ENCODE data around the gene NKD2.

The NKD2 gene

GRCh38 chr5:1045960-1046560, 37.5 kb downstream of the NKD2 start:
- H3K79me2 ChIP-seq (ENCODE audit: control insufficient read depth, insufficient read depth, low read length, poor library complexity) = no peaks in the 10 kb centered on the region
- no peak overlapping the region for H3K14ac ChIP-seq (ENCODE audit: low read length)
- H3K79me1 ChIP-seq (ENCODE audit: low read length) = no peaks in the 10 kb centered on the region
- no peak overlapping the region for H2BK120ac ChIP-seq (ENCODE audit: insufficient read depth, low read length, poor library complexity)
- peaks cover 47% of the 10 kb centered on the region for H3K9me3 ChIP-seq (ENCODE audit: insufficient read depth, low read depth, low read length)
- H4K8ac ChIP-seq (ENCODE audit: low read depth, low read length) = no peak overlapping the region
- H3K4me2 ChIP-seq (ENCODE audit: low read length) = no peak overlapping the region
- no peak overlapping the region for H2AFZ ChIP-seq (ENCODE audit: insufficient read depth, low read length, poor library complexity)
- no peak overlapping the region for H2BK5ac ChIP-seq (ENCODE audit: low read depth, low read length, poor library complexity)
- no peak overlapping the region for H3K4me3 ChIP-seq (ENCODE audit: low read depth, low read length)
- H3K23ac ChIP-seq (ENCODE audit: low read length) = no peak overlapping the region
- H3K18ac ChIP-seq (ENCODE audit: low read length) = no peak overlapping the region
- no peak overlapping the region for H4K91ac ChIP-seq (ENCODE audit: low read depth, low read length)
- no peaks in the 10 kb centered on the region for H3K27me3 ChIP-seq (ENCODE audit: insufficient read depth, low read length)
- peaks cover 0 to 1% of the 10 kb centered on the region in 2 experiments for H3K36me3 ChIP-seq (ENCODE audit: control insufficient read depth in 1 of 2, insufficient read depth in 2 of 2, low read length in 2 of 2)
- no peak overlapping the region for H3K27ac ChIP-seq (ENCODE audit: low read depth, low read length)
- no peak for DNase-seq
- no peaks in the 10 kb centered on the region for H3K4me1 ChIP-seq (ENCODE audit: control insufficient read depth in 1 of 2, insufficient read depth in 2 of 2, low read length in 2 of 2)
- H2AK5ac ChIP-seq (ENCODE audit: low read length) = no peak overlapping the region
- H2BK12ac ChIP-seq (ENCODE audit: low read length) = no peak overlapping the region
- no peak overlapping the region for H3K9ac ChIP-seq (ENCODE audit: low read length)
- no peak overlapping the region for H4K12ac ChIP-seq (ENCODE audit: low read depth, low read length)
- no peak overlapping the region for H3K4ac ChIP-seq (ENCODE audit: low read depth, low read length)
- 100% methylated on average over 9 of the region's 9 CpGs for WGBS (ENCODE audit: extremely low coverage, insufficient coverage, insufficient read length)

- Histone ChIP-seq H3K9ac (ENCODE audit: low read length) (no peak overlapping the region), H3K14ac (ENCODE audit: low read length) (no peak overlapping the region), H3K23ac (ENCODE audit: low read length) (peak overlapping the region; percentile 76), H3K4me2 (ENCODE audit: low read length) (no peak overlapping the region), H4K8ac (ENCODE audit: low read depth, low read length) (no peak overlapping the region), H2AFZ (ENCODE audit: insufficient read depth, low read length, poor library complexity) (no peak overlapping the region), H3K4ac (ENCODE audit: low read depth, low read length) (no peak overlapping the region), H3K18ac (ENCODE audit: low read length) (no peak overlapping the region), H3K79me2 (ENCODE audit: control insufficient read depth, insufficient read depth, low read length, poor library complexity) (no peaks in the 10 kb centered on the region), H2BK120ac (ENCODE audit: insufficient read depth, low read length, poor library complexity) (no peak overlapping the region), H3K9me3 (ENCODE audit: insufficient read depth, low read depth, low read length) (peaks cover 34% of the 10 kb centered on the region), H3K4me3 (ENCODE audit: low read depth, low read length) (peak overlapping the region; percentile 34), H2BK5ac (ENCODE audit: low read depth, low read length, poor library complexity) (no peak overlapping the region), H3K4me1 (ENCODE audit: control insufficient read depth in 1 of 2, insufficient read depth in 2 of 2, low read length in 2 of 2) (no peaks in the 10 kb centered on the region), H2BK12ac (ENCODE audit: low read length) (no peak overlapping the region), H2AK5ac (ENCODE audit: low read length) (no peak overlapping the region), H3K27me3 (ENCODE audit: insufficient read depth, low read length) (no peaks in the 10 kb centered on the region), H3K79me1 (ENCODE audit: low read length) (no peaks in the 10 kb centered on the region), H3K27ac (ENCODE audit: low read depth, low read length) (no peak overlapping the region), H4K91ac (ENCODE audit: low read depth, low read length) (no peak overlapping the region), H4K12ac (ENCODE audit: low read depth, low read length) (no peak overlapping the region), H3K36me3 (ENCODE audit: control insufficient read depth in 1 of 2, insufficient read depth in 2 of 2, low read length in 2 of 2) (peaks cover 7% of the 10 kb centered on the region in 2 experiments)
- DNase-seq = no peak
- 100% methylated on average over 11 of the region's 11 CpGs for WGBS (ENCODE audit: extremely low coverage, insufficient coverage, insufficient read length)
These were observed 38.8 kb downstream of the NKD2 start for GRCh38 chr5:1047332-1047965.

GRCh38 chr5:1048162-1048721, 39.6 kb downstream of the NKD2 start:
- Histone ChIP-seq H4K8ac (ENCODE audit: low read depth, low read length) (no peak overlapping the region), H3K18ac (ENCODE audit: low read length) (no peak overlapping the region), H3K27ac (ENCODE audit: low read depth, low read length) (no peak overlapping the region), H3K36me3 (ENCODE audit: control insufficient read depth in 1 of 2, insufficient read depth in 2 of 2, low read length in 2 of 2) (peaks cover 7 to 14% of the 10 kb centered on the region in 2 experiments), H2AK5ac (ENCODE audit: low read length) (no peak overlapping the region), H3K23ac (ENCODE audit: low read length) (no peak overlapping the region), H3K4me3 (ENCODE audit: low read depth, low read length) (peak overlapping the region; percentile 37), H3K14ac (ENCODE audit: low read length) (no peak overlapping the region), H3K4me2 (ENCODE audit: low read length) (no peak overlapping the region), H4K91ac (ENCODE audit: low read depth, low read length) (no peak overlapping the region), H3K9ac (ENCODE audit: low read length) (no peak overlapping the region), H3K9me3 (ENCODE audit: insufficient read depth, low read depth, low read length) (peaks cover 28% of the 10 kb centered on the region), H2AFZ (ENCODE audit: insufficient read depth, low read length, poor library complexity) (no peak overlapping the region), H3K4ac (ENCODE audit: low read depth, low read length) (no peak overlapping the region), H4K12ac (ENCODE audit: low read depth, low read length) (no peak overlapping the region), H2BK5ac (ENCODE audit: low read depth, low read length, poor library complexity) (no peak overlapping the region), H2BK12ac (ENCODE audit: low read length) (no peak overlapping the region), H3K4me1 (ENCODE audit: control insufficient read depth in 1 of 2, insufficient read depth in 2 of 2, low read length in 2 of 2) (no peaks in the 10 kb centered on the region), H3K27me3 (ENCODE audit: insufficient read depth, low read length) (no peaks in the 10 kb centered on the region), H3K79me2 (ENCODE audit: control insufficient read depth, insufficient read depth, low read length, poor library complexity) (no peaks in the 10 kb centered on the region), H3K79me1 (ENCODE audit: low read length) (no peaks in the 10 kb centered on the region), H2BK120ac (ENCODE audit: insufficient read depth, low read length, poor library complexity) (no peak overlapping the region)
- DNase-seq = no peak
- over 99% methylated on average over 11 of the region's 11 CpGs for WGBS (ENCODE audit: extremely low coverage, insufficient coverage, insufficient read length)

GRCh38 chr5:1048861-1049838, 40.5 kb downstream of the NKD2 start:
- no peak for DNase-seq
- Histone ChIP-seq H2AFZ (ENCODE audit: insufficient read depth, low read length, poor library complexity) (no peak overlapping the region), H3K9me3 (ENCODE audit: insufficient read depth, low read depth, low read length) (peaks cover 26% of the 10 kb centered on the region), H3K4me2 (ENCODE audit: low read length) (no peak overlapping the region), H3K4me3 (ENCODE audit: low read depth, low read length) (no peak overlapping the region), H4K91ac (ENCODE audit: low read depth, low read length) (no peak overlapping the region), H4K12ac (ENCODE audit: low read depth, low read length) (no peak overlapping the region), H3K9ac (ENCODE audit: low read length) (no peak overlapping the region), H4K8ac (ENCODE audit: low read depth, low read length) (no peak overlapping the region), H3K27me3 (ENCODE audit: insufficient read depth, low read length) (no peaks in the 10 kb centered on the region), H3K27ac (ENCODE audit: low read depth, low read length) (no peak overlapping the region), H3K79me1 (ENCODE audit: low read length) (no peaks in the 10 kb centered on the region), H3K36me3 (ENCODE audit: control insufficient read depth in 1 of 2, insufficient read depth in 2 of 2, low read length in 2 of 2) (peaks cover 7 to 17% of the 10 kb centered on the region in 2 experiments), H2BK120ac (ENCODE audit: insufficient read depth, low read length, poor library complexity) (no peak overlapping the region), H2AK5ac (ENCODE audit: low read length) (no peak overlapping the region), H2BK5ac (ENCODE audit: low read depth, low read length, poor library complexity) (no peak overlapping the region), H3K18ac (ENCODE audit: low read length) (no peak overlapping the region), H3K4me1 (ENCODE audit: control insufficient read depth in 1 of 2, insufficient read depth in 2 of 2, low read length in 2 of 2) (no peaks in the 10 kb centered on the region), H3K14ac (ENCODE audit: low read length) (no peak overlapping the region), H2BK12ac (ENCODE audit: low read length) (no peak overlapping the region), H3K79me2 (ENCODE audit: control insufficient read depth, insufficient read depth, low read length, poor library complexity) (no peaks in the 10 kb centered on the region), H3K4ac (ENCODE audit: low read depth, low read length) (no peak overlapping the region), H3K23ac (ENCODE audit: low read length) (no peak overlapping the region)
- WGBS (ENCODE audit: extremely low coverage, insufficient coverage, insufficient read length) = no CpG with 5 or more reads among the region's 39 CpGs

Data from trophoblast cell (in vitro differentiated cells and primary cell).